Measurements from ENCODE around the gene HAPLN1. TPM values are rescaled to one million over a fixed set of nuclear protein-coding genes. Genes with fewer than 3 reads are reported as not detected.

Gene HAPLN1
- polyA plus RNA-seq (2011; rRNA removed), result not detected in 2 replicates
- not detected in 2 replicates for polyA plus RNA-seq (2012; cell fraction: cytosol; rRNA removed)
- polyA plus RNA-seq (2012; cell fraction: nucleus; rRNA removed), result not detected in 2 replicates
- polyA plus RNA-seq (2017; fragmentation: RNase III; extraction: RNeasy Plus Mini Kit Qiagen cat#74134 plus additional on column Dnase treatment), result not detected in 3 replicates
- not detected in 2 replicates for polyA minus RNA-seq (2011; rRNA and poly(A)+ RNA removed)

- POLR2A ChIA-PET, result no interaction called here
- H3K27ac ChIP-seq, result no peak within 1 kb of the TSS
- H3K4me3 ChIP-seq, result peak within 1 kb of the TSS; percentile 51
- peak within 1 kb of the TSS; percentile 88 for H3K4me2 ChIP-seq
- 67% methylated on average over 15 of the region's 16 CpGs for WGBS (ENCODE audit: missing lambda C conversion rate)
- CTCF ChIA-PET, result interaction anchor here (1.0 to 3.6 kb wide), 3 partner anchors 9 to 63 kb away, joined by 3 to 19 read pairs (median 5); no protein-coding TSS in a partner anchor
- DNase-seq (ENCODE audit: low read depth in 1 of 2, low spot score in 1 of 2) (no peak), FAIRE-seq (no peak), ATAC-seq (no peak)
- TF ChIP-seq EHF (CRISPR knock-in tag; IDR thresholded peaks at IDR 0.05) (no peak), REST (IDR thresholded peaks at IDR 0.05) (no peak), FOSL2 (IDR thresholded peaks at IDR 0.05) (no peak), FOSL2 (CRISPR knock-in tag; IDR thresholded peaks at IDR 0.05) (no peak), ESRRA (IDR thresholded peaks at IDR 0.05; ENCODE audit: borderline replicate concordance, low read length) (no peak), RARB (CRISPR knock-in tag; IDR thresholded peaks at IDR 0.05) (no peak), USF2 (IDR thresholded peaks at IDR 0.05) (no peak), HEYL (CRISPR knock-in tag; IDR thresholded peaks at IDR 0.05) (no peak), ZNF302 (CRISPR knock-in tag; IDR thresholded peaks at IDR 0.05) (no peak), TP53 (CRISPR knock-in tag; IDR thresholded peaks at IDR 0.05) (no peak), HOXA7 (CRISPR knock-in tag; IDR thresholded peaks at IDR 0.05) (no peak), GATA3 (IDR thresholded peaks at IDR 0.05; ENCODE audit: borderline replicate concordance) (no peak)
- H3K9me3 ChIP-seq, result no peaks in the 10 kb centered on the region
- 0 out of 3 replicates have a peak, but pooled peaks cover 4% of the 10 kb centered on the region for H3K4me1 ChIP-seq
Measured at GRCh38 chr5:83720836-83721537, at the start of gene HAPLN1. Gene HAPLN1 (minus strand): TSS chr5:83720855. CDS start chr5:83673523, 47,332 bp downstream.

GRCh38 chr5:83767409-83767992 is 46.8 kb upstream of the HAPLN1 start:
- peak in 1 of 2 experiments; percentile 10 for DNase-seq (ENCODE audit: low read depth in 1 of 2, low spot score in 1 of 2)
- no peak overlapping the region for H3K4me2 ChIP-seq
- H3K4me1 ChIP-seq, result no peaks in the 10 kb centered on the region
- CTCF ChIA-PET, result no interaction called here
- no peak overlapping the region for H3K27ac ChIP-seq
- POLR2A ChIA-PET, result no interaction called here
- no peak for TF ChIP-seq HEYL (CRISPR knock-in tag; IDR thresholded peaks at IDR 0.05)
- no peak for TF ChIP-seq HOXB13 (CRISPR knock-in tag; IDR thresholded peaks at IDR 0.05; ENCODE audit: low read depth)
- TF ChIP-seq ZFP36 (IDR thresholded peaks at IDR 0.05; ENCODE audit: borderline replicate concordance, partially characterized antibody), result peak; percentile 90
- H3K4me3 ChIP-seq, result no peak overlapping the region
- peaks cover 19% of the 10 kb centered on the region; the same call in 2 of the 3 replicates for H3K9me3 ChIP-seq
- FAIRE-seq, result no peak
- no peak for ATAC-seq
- 5% methylated on average over 3 of the region's 3 CpGs for WGBS (ENCODE audit: missing lambda C conversion rate)

- no peak for FAIRE-seq
- POLR2A ChIA-PET, result no interaction called here
- CTCF ChIA-PET, result no interaction called here
- TF ChIP-seq E2F6 (IDR thresholded peaks at IDR 0.05; ENCODE audit: borderline replicate concordance, low read depth), result no peak
- no peak for TF ChIP-seq HMGXB4 (CRISPR knock-in tag; IDR thresholded peaks at IDR 0.05; ENCODE audit: borderline replicate concordance)
- no peak for TF ChIP-seq ZSCAN20 (CRISPR knock-in tag; IDR thresholded peaks at IDR 0.05)
- no peak for TF ChIP-seq CEBPB (IDR thresholded peaks at IDR 0.05)
- TF ChIP-seq PBX3 (IDR thresholded peaks at IDR 0.05), result no peak
- TF ChIP-seq RCOR1 (IDR thresholded peaks at IDR 0.05; ENCODE audit: low read depth, low read length), result no peak
- TF ChIP-seq POLR2AphosphoS2 (conservative IDR thresholded peaks at IDR 0.05; ENCODE audit: low read length), result no peak
- TF ChIP-seq RFX5 (IDR thresholded peaks at IDR 0.05), result no peak
- TF ChIP-seq JUNB (IDR thresholded peaks at IDR 0.05), result no peak
- TF ChIP-seq CBX2 (IDR thresholded peaks at IDR 0.05; ENCODE audit: borderline replicate concordance, low read depth), result no peak
- no peak for TF ChIP-seq TFCP2L1 (CRISPR knock-in tag; IDR thresholded peaks at IDR 0.05)
Measured at GRCh38 chr5:83764101-83764500, 43.4 kb upstream of the HAPLN1 start.

More at GRCh38 chr5:83764101-83764500, 43.4 kb upstream of the HAPLN1 start:
- no peak overlapping the region for H3K4me3 ChIP-seq
- no peak overlapping the region for H3K27ac ChIP-seq
- DNase-seq (ENCODE audit: low read depth in 1 of 2, low spot score in 1 of 2) (no peak), ATAC-seq (no peak)
- 82% methylated on average over 1 of the region's 1 CpG for WGBS (ENCODE audit: missing lambda C conversion rate)
- H3K9me3 ChIP-seq, result peaks cover 19% of the 10 kb centered on the region; the same call in 2 of the 3 replicates
- H3K4me1 ChIP-seq, result no peaks in the 10 kb centered on the region
- H3K4me2 ChIP-seq, result no peak overlapping the region

All from A549 (cell line).